Natural killer cell (primary cell): ENCODE data around the gene HKDC1. TPM values are rescaled to one million over a fixed set of nuclear protein-coding genes. Genes with fewer than 3 reads are reported as not detected.
"Not testable (repeated sequence)": the region's sequence is repeated elsewhere in the genome, so short reads cannot be mapped to it uniquely, and the experiment has no call there.

Experiments used
- ATAC-seq, 3 donors: fragments of 150-1000 bp in 2 of 3; fragments of 200-7000 bp in 1 of 3; cut with Tn5 transposase; 1 replicate in 1 of 3; 2 replicates in 2 of 3; pipeline ENCODE4 v1.10.0; 2021; ENCODE audit warnings: mild to moderate bottlenecking in 2 of 3, moderate library complexity in 2 of 3
- DNase-seq, 2 donors: peaks; one replicate each; pipeline versions ENCODE4 v3.0.0 to v3.0.0-alpha.2; 2013 to 2021; ENCODE audit warnings: mixed read lengths in 1 of 2
- H3K27ac ChIP-seq: one replicate; pipeline ENCODE4 v1.5.1; 2013; ENCODE audit warnings: mild to moderate bottlenecking, low read length
- H3K27me3 ChIP-seq: one replicate; pipeline ENCODE4 v1.6.1; 2013; ENCODE audit warnings: low read length; ENCODE audit not compliant: control insufficient read depth, insufficient read depth
- H3K36me3 ChIP-seq: one replicate; pipeline ENCODE4 v1.6.1; 2013; ENCODE audit warnings: low read length; ENCODE audit not compliant: control insufficient read depth, insufficient read depth
- H3K4me1 ChIP-seq: one replicate; pipeline ENCODE4 v1.6.1; 2013; ENCODE audit warnings: low read length; ENCODE audit not compliant: control insufficient read depth, insufficient read depth
- H3K4me3 ChIP-seq: one replicate; pipeline ENCODE4 v1.5.1; 2013; ENCODE audit warnings: low read length
- H3K9me3 ChIP-seq: one replicate; pipeline ENCODE4 v1.6.1; 2013; ENCODE audit warnings: low read length; ENCODE audit not compliant: control insufficient read depth, insufficient read depth
- H3K27ac Mint-ChIP-seq, 2 donors: one replicate each; pipeline ENCODE4 v1.8.0; 2022; ENCODE audit warnings: mild to moderate bottlenecking in 2 of 2, mixed read lengths in 2 of 2, moderate library complexity in 1 of 2
- H3K27me3 Mint-ChIP-seq, 2 donors: one replicate each; pipeline ENCODE4 v1.8.0; 2022; ENCODE audit warnings: low read depth in 2 of 2, mixed read lengths in 2 of 2
- H3K36me3 Mint-ChIP-seq: one replicate; pipeline ENCODE4 v1.8.0; 2022; ENCODE audit warnings: mixed read lengths
- H3K4me1 Mint-ChIP-seq, 2 donors: one replicate each; pipeline ENCODE4 v1.8.0; 2022; ENCODE audit warnings: mixed read lengths in 2 of 2
- H3K4me3 Mint-ChIP-seq: one replicate; pipeline ENCODE4 v1.8.0; 2022; ENCODE audit warnings: mild to moderate bottlenecking, moderate library complexity, mixed read lengths
- H3K9me3 Mint-ChIP-seq, 2 donors: one replicate each; pipeline ENCODE4 v1.8.0; 2022; ENCODE audit warnings: mixed read lengths in 2 of 2
- WGBS: methylation state at CpG from one replicate; pipeline ENCODE4 v1.1.7; 2013; ENCODE audit warnings: missing lambda C conversion rate; ENCODE audit not compliant: insufficient coverage; 5-methylcytosine and 5-hydroxymethylcytosine counted together
- intact Hi-C: fragments of 100-400 bp; cut with micrococcal nuclease; formaldehyde crosslinking; loops from one replicate; pipeline ENCODE4 v1.14.2; 2022
- total RNA-seq, 4 donors: library from RNA; stranded (reverse); fragments of 120-200 nt in 1 of 4; gene quantifications; one replicate each; pipeline versions ENCODE4 v1.2.3 to v1.2.4, GENCODE V29; 2013 to 2022
- TF ChIP-seq, protein P1 (sequence below): fragments of 200-600 bp; IDR thresholded peaks from one replicate; pipeline ENCODE4 v1.8.0; 2022; ENCODE audit warnings: antibody characterized with exemption

The HKDC1 gene
- total RNA-seq, 3 donors from 2014 or later (not counting 1 experiment from before 2014, with no cell fraction given), result 0.50 to 0.82 TPM; not detected in 1

DNA sequence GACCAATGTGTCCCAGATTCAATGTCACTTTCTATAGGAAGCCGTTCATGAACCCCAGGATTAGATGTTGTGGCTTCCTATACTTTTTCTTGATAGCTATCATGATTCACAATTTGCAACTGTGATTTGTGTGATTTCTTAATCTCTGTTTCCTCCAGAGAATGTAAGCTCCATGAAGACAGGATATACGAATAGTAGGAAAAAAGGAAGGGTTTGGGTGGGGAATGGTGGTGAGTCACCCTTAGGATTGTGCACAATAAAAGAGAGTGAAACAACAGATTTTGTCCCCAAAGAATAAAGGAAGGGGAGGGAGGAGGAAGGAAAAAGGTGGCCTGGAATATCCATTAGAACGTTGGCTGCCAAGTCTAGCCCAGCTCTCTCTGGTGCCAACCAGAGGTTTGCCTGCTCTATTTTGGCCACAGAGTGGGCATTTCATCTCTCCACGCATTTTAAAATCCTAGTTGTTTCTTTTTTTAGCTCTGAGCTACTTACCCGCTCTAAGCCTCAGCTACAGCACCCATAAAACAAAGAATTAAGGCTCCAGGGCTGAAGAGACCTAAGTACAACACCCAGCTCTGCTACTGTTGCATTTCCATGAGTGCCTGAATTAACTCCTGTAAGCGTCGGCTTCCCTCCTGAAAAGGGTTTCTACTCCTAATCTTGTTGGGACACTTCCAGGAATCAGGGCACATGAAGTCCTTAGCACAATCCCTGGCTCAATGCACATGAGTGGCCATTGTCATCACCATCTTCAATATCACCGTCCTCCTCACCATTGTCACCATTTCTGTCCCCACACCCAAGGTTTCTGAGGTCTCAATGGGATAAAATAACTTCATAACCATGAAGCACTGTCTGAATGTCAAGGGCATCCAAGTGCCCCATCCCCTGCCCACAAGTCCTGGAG, 61.6 kb downstream of the HKDC1 start:
- Histone ChIP-seq H3K4me1 (no peaks in the 10 kb centered on the region), H3K9me3 (no peaks in the 10 kb centered on the region), H3K4me3 (no peak overlapping the region), H3K27me3 (no peaks in the 10 kb centered on the region), H3K36me3 (no peaks in the 10 kb centered on the region), H3K27ac (no peak overlapping the region)
- Mint-ChIP-seq H3K9me3 (no peaks in the 10 kb centered on the region), H3K4me1 (no peaks in the 10 kb centered on the region), H3K27ac (no peak overlapping the region), H3K36me3 (no peaks in the 10 kb centered on the region), H3K27me3 (peaks cover 6 to 15% of the 10 kb centered on the region in 2 donors), H3K4me3 (no peak overlapping the region)
- intact Hi-C loops, result no loop called here
- no peak for ATAC-seq
- no peak for DNase-seq
- TF ChIP-seq, protein P1, sequence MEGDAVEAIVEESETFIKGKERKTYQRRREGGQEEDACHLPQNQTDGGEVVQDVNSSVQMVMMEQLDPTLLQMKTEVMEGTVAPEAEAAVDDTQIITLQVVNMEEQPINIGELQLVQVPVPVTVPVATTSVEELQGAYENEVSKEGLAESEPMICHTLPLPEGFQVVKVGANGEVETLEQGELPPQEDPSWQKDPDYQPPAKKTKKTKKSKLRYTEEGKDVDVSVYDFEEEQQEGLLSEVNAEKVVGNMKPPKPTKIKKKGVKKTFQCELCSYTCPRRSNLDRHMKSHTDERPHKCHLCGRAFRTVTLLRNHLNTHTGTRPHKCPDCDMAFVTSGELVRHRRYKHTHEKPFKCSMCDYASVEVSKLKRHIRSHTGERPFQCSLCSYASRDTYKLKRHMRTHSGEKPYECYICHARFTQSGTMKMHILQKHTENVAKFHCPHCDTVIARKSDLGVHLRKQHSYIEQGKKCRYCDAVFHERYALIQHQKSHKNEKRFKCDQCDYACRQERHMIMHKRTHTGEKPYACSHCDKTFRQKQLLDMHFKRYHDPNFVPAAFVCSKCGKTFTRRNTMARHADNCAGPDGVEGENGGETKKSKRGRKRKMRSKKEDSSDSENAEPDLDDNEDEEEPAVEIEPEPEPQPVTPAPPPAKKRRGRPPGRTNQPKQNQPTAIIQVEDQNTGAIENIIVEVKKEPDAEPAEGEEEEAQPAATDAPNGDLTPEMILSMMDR, result no peak
- WGBS, result 88% methylated on average over 8 of the region's 8 CpGs

DNA sequence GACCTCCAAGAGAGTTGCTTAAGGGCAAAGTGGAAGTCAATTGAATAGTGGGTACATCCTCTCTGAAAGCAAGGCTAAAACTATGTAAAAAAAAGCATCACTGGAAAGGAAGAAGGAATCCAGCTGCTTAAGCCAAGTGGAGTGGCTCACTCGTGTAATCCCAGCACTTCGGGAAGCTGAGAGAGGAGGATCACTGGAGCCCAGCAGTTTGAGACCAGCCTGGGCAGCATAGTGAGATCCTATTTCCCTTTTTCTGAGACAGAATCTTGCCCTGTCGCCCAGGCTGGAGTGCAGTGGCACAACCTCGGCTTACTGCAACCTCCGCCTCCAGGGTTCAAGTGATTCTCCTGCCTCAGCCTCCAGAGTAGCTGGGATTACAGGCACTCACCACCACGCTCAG, 64.3 kb downstream of the HKDC1 start:
- H3K27ac ChIP-seq, H3K9me3 Mint-ChIP-seq, H3K27me3 ChIP-seq, H3K4me1 Mint-ChIP-seq, intact Hi-C loops, DNase-seq, H3K36me3 ChIP-seq, H3K4me1 ChIP-seq, H3K9me3 ChIP-seq, H3K27ac Mint-ChIP-seq, H3K36me3 Mint-ChIP-seq, H3K4me3 Mint-ChIP-seq, ATAC-seq, H3K4me3 ChIP-seq: not testable (repeated sequence)
- 94% methylated on average over 6 of the region's 6 CpGs for WGBS
- H3K27me3 Mint-ChIP-seq, result peaks cover 8 to 15% of the 10 kb centered on the region in 2 donors

DNA sequence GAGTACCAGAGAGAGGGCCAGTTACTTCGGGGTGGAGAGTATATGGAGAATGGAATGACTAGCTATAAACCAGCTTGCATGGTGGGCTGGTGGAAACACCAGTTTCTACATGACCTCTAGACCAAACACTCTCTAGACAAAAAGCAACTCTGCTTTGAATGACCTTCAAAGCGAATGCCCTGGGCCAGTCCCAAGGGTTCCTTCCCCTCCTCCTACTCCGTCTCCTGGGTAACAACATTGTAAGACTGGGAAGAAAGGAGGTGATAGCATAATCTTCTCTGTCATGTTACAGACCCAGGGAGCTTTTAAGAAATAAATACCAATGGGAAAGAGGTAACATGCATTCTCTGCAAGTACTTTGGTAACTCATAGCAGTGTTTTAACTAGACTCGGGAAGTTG, 65.6 kb downstream of the HKDC1 start:
- H3K4me3 Mint-ChIP-seq, result no peak overlapping the region
- H3K27me3 Mint-ChIP-seq, result peaks cover 8 to 15% of the 10 kb centered on the region in 2 donors
- intact Hi-C loops, result no loop called here
- DNase-seq (no peak), ATAC-seq (no peak)
- WGBS, result 100% methylated on average over 2 of the region's 4 CpGs
- Histone ChIP-seq H3K27ac (no peak overlapping the region), H3K36me3 (no peaks in the 10 kb centered on the region), H3K27me3 (no peaks in the 10 kb centered on the region), H3K9me3 (no peaks in the 10 kb centered on the region), H3K4me1 (no peaks in the 10 kb centered on the region), H3K4me3 (no peak overlapping the region)
- no peaks in the 10 kb centered on the region for H3K4me1 Mint-ChIP-seq
- no peaks in the 10 kb centered on the region for H3K9me3 Mint-ChIP-seq
- no peaks in the 10 kb centered on the region for H3K36me3 Mint-ChIP-seq
- no peak overlapping the region for H3K27ac Mint-ChIP-seq
- TF ChIP-seq, protein P1, result no peak

DNA sequence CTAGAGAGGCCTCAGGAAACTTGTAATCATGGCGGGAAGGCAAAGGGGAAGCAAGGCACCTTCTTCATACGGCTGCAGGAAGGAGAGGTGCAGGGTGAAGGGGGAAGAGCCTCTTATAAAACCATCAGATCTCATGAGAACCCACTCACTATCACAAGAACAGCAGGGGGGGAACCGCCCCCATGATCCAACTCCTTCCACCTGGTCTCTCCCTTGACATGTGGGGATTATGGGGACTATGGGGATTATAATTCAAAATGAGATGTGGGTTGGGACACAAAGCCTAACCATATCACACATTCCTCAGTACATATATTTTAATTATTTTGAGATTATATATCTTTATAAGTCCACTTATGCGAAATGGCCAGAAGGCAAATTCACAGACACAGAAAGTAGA, 67.0 kb downstream of the HKDC1 start:
- TF ChIP-seq, protein P1, result no peak

More for the DNA sequence above, 67.0 kb downstream of the HKDC1 start:
- H3K27me3 ChIP-seq, result no peaks in the 10 kb centered on the region
- H3K9me3 Mint-ChIP-seq, result no peaks in the 10 kb centered on the region
- no peaks in the 10 kb centered on the region for H3K36me3 ChIP-seq
- H3K36me3 Mint-ChIP-seq, result no peaks in the 10 kb centered on the region
- no peak for DNase-seq
- no peak overlapping the region for H3K27ac Mint-ChIP-seq
- H3K4me3 ChIP-seq, result no peak overlapping the region
- intact Hi-C loops, result no loop called here
- no peaks in the 10 kb centered on the region for H3K4me1 Mint-ChIP-seq
- peaks cover 3 to 6% of the 10 kb centered on the region in 2 donors for H3K27me3 Mint-ChIP-seq
- no peaks in the 10 kb centered on the region for H3K4me1 ChIP-seq
- no peak overlapping the region for H3K27ac ChIP-seq
- H3K9me3 ChIP-seq, result no peaks in the 10 kb centered on the region
- ATAC-seq, result no peak
- H3K4me3 Mint-ChIP-seq, result no peak overlapping the region
- 78% methylated on average over 1 of the region's 4 CpGs for WGBS
